Measurements from ENCODE around the gene MAPK12. TPM values are rescaled to one million over a fixed set of nuclear protein-coding genes. Genes with fewer than 3 reads are reported as not detected.
"Not testable (repeated sequence)": the region's sequence is repeated elsewhere in the genome, so short reads cannot be mapped to it uniquely, and the experiment has no call there.

MAPK12 gene
- total RNA-seq, 1 donor from 2014 or later = 25.5 TPM

DNA sequence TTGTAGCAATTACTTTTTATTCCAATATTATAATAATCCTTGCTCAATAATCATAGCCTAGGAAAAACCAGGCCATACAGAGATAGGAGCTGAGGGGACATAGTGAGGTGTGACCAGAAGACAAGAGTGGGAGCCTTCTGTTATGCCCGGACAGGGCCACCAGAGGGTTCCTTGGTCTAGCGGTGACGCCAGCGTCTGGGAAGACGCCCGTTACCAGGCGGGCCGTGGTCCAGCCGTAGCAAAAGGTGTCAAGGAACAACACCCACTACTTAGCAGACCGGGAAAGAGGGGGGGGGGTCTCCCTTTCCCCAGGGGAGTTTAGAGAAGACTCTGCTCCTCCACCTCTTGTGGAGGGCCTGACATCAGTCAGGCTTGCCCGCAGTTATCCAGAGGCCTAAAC, 11.9 kb upstream of the MAPK12 start:
- not testable (repeated sequence) for DNase-seq (ENCODE audit: low read depth); H3K4me3 ChIP-seq (ENCODE audit: low read depth, low read length); H3K27me3 ChIP-seq (ENCODE audit: control insufficient read depth, insufficient read depth, low read length); H3K36me3 ChIP-seq (ENCODE audit: control insufficient read depth, insufficient read depth, low read length)
- TF ChIP-seq, protein P1, sequence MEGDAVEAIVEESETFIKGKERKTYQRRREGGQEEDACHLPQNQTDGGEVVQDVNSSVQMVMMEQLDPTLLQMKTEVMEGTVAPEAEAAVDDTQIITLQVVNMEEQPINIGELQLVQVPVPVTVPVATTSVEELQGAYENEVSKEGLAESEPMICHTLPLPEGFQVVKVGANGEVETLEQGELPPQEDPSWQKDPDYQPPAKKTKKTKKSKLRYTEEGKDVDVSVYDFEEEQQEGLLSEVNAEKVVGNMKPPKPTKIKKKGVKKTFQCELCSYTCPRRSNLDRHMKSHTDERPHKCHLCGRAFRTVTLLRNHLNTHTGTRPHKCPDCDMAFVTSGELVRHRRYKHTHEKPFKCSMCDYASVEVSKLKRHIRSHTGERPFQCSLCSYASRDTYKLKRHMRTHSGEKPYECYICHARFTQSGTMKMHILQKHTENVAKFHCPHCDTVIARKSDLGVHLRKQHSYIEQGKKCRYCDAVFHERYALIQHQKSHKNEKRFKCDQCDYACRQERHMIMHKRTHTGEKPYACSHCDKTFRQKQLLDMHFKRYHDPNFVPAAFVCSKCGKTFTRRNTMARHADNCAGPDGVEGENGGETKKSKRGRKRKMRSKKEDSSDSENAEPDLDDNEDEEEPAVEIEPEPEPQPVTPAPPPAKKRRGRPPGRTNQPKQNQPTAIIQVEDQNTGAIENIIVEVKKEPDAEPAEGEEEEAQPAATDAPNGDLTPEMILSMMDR (IDR thresholded peaks at IDR 0.05; ENCODE audit: insufficient read depth, low read length, poor library complexity, severe bottlenecking) = peak; percentile 7

DNA sequence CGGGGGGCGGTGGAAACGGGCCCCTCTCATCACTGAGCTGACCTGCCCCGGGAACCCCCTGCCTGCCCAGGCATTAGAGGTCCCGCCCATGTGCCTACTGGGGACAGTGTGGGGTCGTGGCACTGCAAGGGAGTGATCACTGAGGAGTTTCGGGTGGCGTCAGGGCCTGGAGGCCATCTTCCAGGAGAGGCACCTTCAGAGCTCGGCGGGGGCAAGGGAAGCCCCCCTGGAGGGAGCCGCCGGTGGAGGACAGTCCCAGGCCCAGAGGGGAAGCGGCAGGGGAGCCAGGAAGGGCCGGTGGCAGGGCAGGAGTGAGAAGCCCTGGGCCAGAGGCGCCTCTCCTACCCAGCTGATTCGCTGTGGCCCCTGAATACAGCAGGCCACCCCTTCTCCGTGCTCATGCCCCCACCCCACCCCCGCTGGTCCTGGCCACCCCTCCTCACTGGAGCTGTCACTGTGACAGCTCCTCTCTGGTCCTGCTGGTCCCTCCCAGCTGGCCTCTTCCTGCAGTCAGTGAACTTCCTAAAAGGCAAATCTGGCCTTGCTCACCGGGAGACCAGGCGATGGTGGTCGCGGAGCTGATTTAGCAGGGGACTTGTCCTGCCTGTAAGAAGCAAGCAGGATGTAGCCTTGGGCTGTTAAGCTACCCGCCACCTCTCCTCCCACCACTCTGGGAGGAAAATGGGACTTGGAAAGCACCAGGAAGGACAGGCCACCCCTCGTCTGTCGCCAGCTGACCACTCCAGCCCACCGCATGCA, 10.7 kb upstream of the MAPK12 start:
- no peak overlapping the region for H3K4me3 ChIP-seq (ENCODE audit: low read depth, low read length)
- H3K36me3 ChIP-seq (ENCODE audit: control insufficient read depth, insufficient read depth, low read length) = no peaks in the 10 kb centered on the region
- TF ChIP-seq, protein P1 (IDR thresholded peaks at IDR 0.05; ENCODE audit: insufficient read depth, low read length, poor library complexity, severe bottlenecking) = no peak
- no peak for DNase-seq (ENCODE audit: low read depth)
- H3K27me3 ChIP-seq (ENCODE audit: control insufficient read depth, insufficient read depth, low read length) = peaks cover 2% of the 10 kb centered on the region

DNA sequence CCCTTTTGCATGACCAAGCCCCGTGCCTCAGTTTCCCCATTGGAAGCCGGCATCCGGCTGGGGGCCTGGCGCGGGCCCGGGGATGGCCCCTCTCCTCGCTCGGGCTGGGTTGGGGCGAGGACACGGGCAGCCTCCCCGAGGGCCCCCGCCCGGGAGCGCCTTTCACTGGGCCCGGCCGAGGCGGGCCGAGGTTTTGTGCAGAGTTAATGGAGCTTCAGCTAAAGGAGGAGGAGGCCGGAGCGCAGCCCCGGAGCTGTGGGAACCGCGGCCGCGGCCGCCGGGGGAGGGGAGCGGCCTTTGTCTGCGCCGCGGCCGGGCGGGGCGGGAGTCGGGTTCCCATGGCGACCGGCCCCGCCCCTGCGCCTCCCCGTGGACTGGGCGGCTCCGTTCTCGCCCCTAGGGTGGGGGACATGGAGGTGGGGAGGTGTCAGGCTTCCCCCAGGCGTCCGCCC, 10.1 kb upstream of the MAPK12 start:
- no peak for DNase-seq (ENCODE audit: low read depth)
- H3K27me3 ChIP-seq (ENCODE audit: control insufficient read depth, insufficient read depth, low read length) = peaks cover 5% of the 10 kb centered on the region
- H3K36me3 ChIP-seq (ENCODE audit: control insufficient read depth, insufficient read depth, low read length) = no peaks in the 10 kb centered on the region
- TF ChIP-seq, protein P1 (IDR thresholded peaks at IDR 0.05; ENCODE audit: insufficient read depth, low read length, poor library complexity, severe bottlenecking) = no peak
- no peak overlapping the region for H3K4me3 ChIP-seq (ENCODE audit: low read depth, low read length)

DNA sequence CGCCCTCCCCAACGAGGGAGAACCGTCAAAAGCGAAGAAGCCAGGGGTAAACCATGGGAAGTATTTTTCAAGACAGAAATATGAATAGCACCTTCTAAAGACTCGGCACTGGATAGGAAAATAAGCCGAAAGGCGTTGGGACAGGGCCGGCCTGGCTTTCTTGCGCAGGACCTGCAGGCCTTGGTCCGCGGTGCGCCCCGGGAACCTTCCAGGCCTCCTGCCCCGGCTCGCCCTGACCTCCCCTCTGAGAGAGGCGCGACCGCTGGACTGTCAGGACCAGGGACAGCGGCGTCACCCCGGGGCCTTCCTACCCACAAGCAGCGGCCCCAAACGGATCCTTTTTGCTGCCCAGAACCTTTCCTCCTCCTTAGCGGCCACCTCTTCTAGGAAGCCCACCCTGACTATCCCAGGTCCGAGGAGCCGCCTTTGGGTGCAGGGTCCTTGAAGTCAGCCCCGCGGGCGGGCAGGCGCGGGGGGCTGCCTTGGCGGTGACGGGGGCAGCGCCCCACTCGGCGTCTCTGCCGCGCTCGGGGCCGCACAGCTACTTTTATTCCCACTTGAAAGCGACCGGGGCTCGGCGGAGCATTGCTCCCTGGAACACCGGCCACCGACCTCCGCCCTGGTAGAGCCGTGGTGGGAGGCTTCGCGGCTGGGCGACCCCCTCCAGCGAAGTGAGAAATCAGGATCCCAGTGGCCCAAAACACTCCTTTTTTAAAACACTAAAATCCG, 9.3 kb upstream of the MAPK12 start:
- Histone ChIP-seq H3K27me3 (ENCODE audit: control insufficient read depth, insufficient read depth, low read length) (peaks cover 5% of the 10 kb centered on the region), H3K36me3 (ENCODE audit: control insufficient read depth, insufficient read depth, low read length) (no peaks in the 10 kb centered on the region), H3K4me3 (ENCODE audit: low read depth, low read length) (peak overlapping the region; percentile 42)
- TF ChIP-seq, protein P1 (IDR thresholded peaks at IDR 0.05; ENCODE audit: insufficient read depth, low read length, poor library complexity, severe bottlenecking) = no peak
- DNase-seq (ENCODE audit: low read depth) = no peak

DNA sequence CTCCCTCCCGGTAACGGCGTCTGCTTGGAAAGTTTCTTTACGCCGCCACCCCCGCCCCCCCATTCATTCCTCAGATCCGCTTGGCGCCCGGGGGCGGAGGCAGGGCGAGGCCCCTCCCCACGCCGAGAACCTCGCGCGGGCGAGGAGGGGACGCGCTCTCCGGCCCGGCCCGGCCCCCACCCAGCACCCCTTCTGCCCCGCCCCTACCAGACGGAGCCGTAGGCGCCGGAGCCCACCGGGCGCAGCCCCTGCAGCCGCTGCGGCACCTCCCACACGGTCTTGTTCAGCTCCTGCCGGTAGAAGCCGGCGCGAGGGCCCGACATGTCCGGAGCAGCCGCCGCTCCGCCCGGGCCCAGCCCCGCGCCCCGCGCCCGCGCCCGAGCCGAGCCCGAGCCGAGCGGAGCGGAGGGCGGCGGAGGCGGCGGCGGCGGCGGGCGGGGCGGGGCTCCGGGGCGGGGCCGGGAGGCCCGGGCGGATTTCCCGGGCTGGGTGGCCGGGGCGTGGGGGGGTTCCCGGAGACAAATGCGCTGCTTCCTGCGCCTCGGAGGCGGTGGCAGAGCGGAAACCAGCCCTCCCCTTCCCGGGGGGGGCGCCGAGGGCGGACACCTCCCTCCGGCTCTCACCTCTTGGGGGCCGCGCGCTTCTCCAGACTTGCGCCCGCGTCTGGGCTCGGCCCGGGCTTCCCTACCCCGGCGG, 8.6 kb upstream of the MAPK12 start, which contains the start of gene MAPK11:
Gene MAPK11, minus strand, starts transcription at position 411 of the 696 bp plus-strand sequence. Its CDS starts 88 bp downstream, at position 323.
- TF ChIP-seq, protein P1 (IDR thresholded peaks at IDR 0.05; ENCODE audit: insufficient read depth, low read length, poor library complexity, severe bottlenecking) = no peak
- no peak for DNase-seq (ENCODE audit: low read depth)
- H3K4me3 ChIP-seq (ENCODE audit: low read depth, low read length) = peak within 1 kb of the TSS; percentile 42
- peaks cover 5% of the 10 kb centered on the region for H3K27me3 ChIP-seq (ENCODE audit: control insufficient read depth, insufficient read depth, low read length)
- H3K36me3 ChIP-seq (ENCODE audit: control insufficient read depth, insufficient read depth, low read length) = no peaks in the 10 kb centered on the region
